IMR-90 (cell line): ENCODE data around the gene EMD. TPM values are rescaled to one million over a fixed set of nuclear protein-coding genes. Genes with fewer than 3 reads are reported as not detected.
A peak's percentile ranks its signal among the peaks of the same experiment; 100 is the strongest.

ENCODE experiments used
- ATAC-seq: fragments of 200-7000 bp; cut with Tn5 transposase; 2 replicates; pipeline ENCODE4 v1.9.1; 2020; ENCODE audit warnings: low read depth, mild to moderate bottlenecking, moderate library complexity
- BruUV-seq: library from RNA; stranded (reverse); fragments of 400-500 nt; replicated peaks from 2 replicates; lab custom pipeline; 2021; lab: Mats Ljungman, UMichigan
- CTCF ChIA-PET: fragments of 300-600 bp; formaldehyde crosslinking; extraction: SDS; loops from one replicate; lab custom pipeline; 2021; ENCODE audit warnings: antibody characterized with exemption; lab: Yijun Ruan, JAX
- POLR2A ChIA-PET: fragments of 300-600 bp; sonication (Branson Sonifier 250); formaldehyde crosslinking; loops from one replicate; lab custom pipeline; 2022; ENCODE audit warnings: antibody characterized with exemption; ENCODE audit not compliant: unreplicated experiment; lab: Charles Lee
- DNase-seq: peaks from one replicate; pipeline ENCODE4 v3.0.0; 2013
- H2AFZ ChIP-seq: replicated peaks from 2 replicates; pipeline ENCODE3; 2013; ENCODE audit warnings: low read length, mild to moderate bottlenecking; ENCODE audit not compliant: poor library complexity
- H2AK5ac ChIP-seq: 2 replicates; pipeline ENCODE4 v1.6.1; 2013; ENCODE audit warnings: low read depth, low read length, inconsistent platforms
- H2AK9ac ChIP-seq: replicated peaks from 2 replicates; pipeline ENCODE3; 2013; ENCODE audit warnings: mild to moderate bottlenecking, low read depth, low read length, moderate library complexity; ENCODE audit not compliant: poor library complexity
- H2BK120ac ChIP-seq: 2 replicates; pipeline ENCODE4 v1.6.1; 2013; ENCODE audit warnings: low read depth, low read length, inconsistent platforms
- H2BK15ac ChIP-seq: 3 replicates; pipeline ENCODE4 v1.6.1; 2013; ENCODE audit warnings: low read depth, low read length, inconsistent platforms
- H2BK20ac ChIP-seq: 2 replicates; pipeline ENCODE4 v1.6.1; 2013; ENCODE audit warnings: low read depth, mild to moderate bottlenecking, inconsistent platforms, low read length, moderate library complexity
- H2BK5ac ChIP-seq: 2 replicates; pipeline ENCODE4 v1.6.1; 2013; ENCODE audit warnings: mild to moderate bottlenecking, low read depth, low read length, inconsistent platforms; ENCODE audit not compliant: poor library complexity, severe bottlenecking
- H3K14ac ChIP-seq: replicated peaks from 2 replicates; pipeline ENCODE4 v1.6.1; 2013; ENCODE audit warnings: low read depth, low read length, inconsistent platforms
- H3K18ac ChIP-seq: 2 replicates; pipeline ENCODE4 v1.6.1; 2013; ENCODE audit warnings: low read depth, low read length, control low read depth
- H3K23ac ChIP-seq: 2 replicates; pipeline ENCODE4 v1.6.1; 2013; ENCODE audit warnings: low read depth, low read length, inconsistent platforms
- H3K27ac ChIP-seq: 2 replicates; pipeline ENCODE4 v1.5.1; 2013; ENCODE audit warnings: mild to moderate bottlenecking, control low read depth, low read length; ENCODE audit not compliant: insufficient read depth
- H3K27me3 ChIP-seq: 2 replicates; pipeline ENCODE4 v1.6.1; 2013; ENCODE audit warnings: low read length; ENCODE audit not compliant: control insufficient read depth, insufficient read depth
- H3K36me3 ChIP-seq: 2 replicates; pipeline ENCODE4 v1.6.1; 2013; ENCODE audit warnings: low read length, mixed read lengths; ENCODE audit not compliant: control insufficient read depth, insufficient read depth
- H3K4ac ChIP-seq: 2 replicates; pipeline ENCODE4 v1.6.1; 2013; ENCODE audit warnings: low read depth, low read length, inconsistent platforms
- H3K4me1 ChIP-seq: 2 replicates; pipeline ENCODE4 v1.6.1; 2013; ENCODE audit warnings: low read length, mixed read lengths; ENCODE audit not compliant: control insufficient read depth, insufficient read depth
- H3K4me2 ChIP-seq: 2 replicates; pipeline ENCODE4 v1.6.1; 2013; ENCODE audit warnings: low read depth, mild to moderate bottlenecking, control low read depth, low read length, moderate library complexity
- H3K4me3 ChIP-seq: 2 replicates; pipeline ENCODE4 v1.5.1; 2013; ENCODE audit warnings: low read depth, mild to moderate bottlenecking, control low read depth, low read length, moderate library complexity; ENCODE audit not compliant: insufficient read depth
- H3K56ac ChIP-seq: 2 replicates; pipeline ENCODE4 v1.6.1; 2013; ENCODE audit warnings: low read length, inconsistent platforms; ENCODE audit not compliant: insufficient read depth; ENCODE audit errors: extremely low read depth
- H3K79me1 ChIP-seq, 2 experiments: 2 replicates each; pipeline ENCODE4 v1.6.1; 2013; ENCODE audit warnings: low read length in 2 of 2, inconsistent platforms in 1 of 2, low read depth in 1 of 2
- H3K9ac ChIP-seq: 2 replicates; pipeline ENCODE4 v1.6.1; 2013; ENCODE audit warnings: low read depth, low read length, control low read depth
- H3K9me1 ChIP-seq: 2 replicates; pipeline ENCODE4 v1.6.1; 2013; ENCODE audit warnings: low read length, inconsistent platforms; ENCODE audit not compliant: insufficient read depth
- H3K9me3 ChIP-seq: 2 replicates; pipeline ENCODE4 v1.6.1; 2013; ENCODE audit warnings: low read length; ENCODE audit not compliant: control insufficient read depth, insufficient read depth
- H4K20me1 ChIP-seq: 2 replicates; pipeline ENCODE4 v1.6.1; 2013; ENCODE audit warnings: low read length, inconsistent platforms; ENCODE audit not compliant: insufficient read depth
- H4K5ac ChIP-seq: 2 replicates; pipeline ENCODE4 v1.6.1; 2013; ENCODE audit warnings: mild to moderate bottlenecking, low read depth, low read length, control low read depth
- H4K8ac ChIP-seq, 2 experiments: 2 replicates each; pipeline ENCODE4 v1.6.1; 2013; ENCODE audit warnings: low read depth in 2 of 2, low read length in 2 of 2, control low read depth in 1 of 2, inconsistent platforms in 1 of 2
- H4K91ac ChIP-seq: 2 replicates; pipeline ENCODE4 v1.6.1; 2013; ENCODE audit warnings: low read depth, low read length, inconsistent platforms; ENCODE audit not compliant: insufficient read depth
- BHLHE40 ChIP-seq: fragments of 150-350 bp; IDR thresholded peaks from 2 replicates; pipeline ENCODE4 v1.6.1; 2016; ENCODE audit warnings: mild to moderate bottlenecking, low read depth, low read length
- CEBPB ChIP-seq: IDR thresholded peaks from 2 replicates; pipeline ENCODE4 v1.6.1; 2012; ENCODE audit warnings: low read depth, low read length, improper control_type of control experiment
- CHD1 ChIP-seq: IDR thresholded peaks from 2 replicates; pipeline ENCODE4 v1.6.1; 2012; ENCODE audit warnings: low read depth, low read length, improper control_type of control experiment
- CTCF ChIP-seq: conservative IDR thresholded peaks from 2 replicates; pipeline ENCODE4 v1.5.1; 2012; ENCODE audit warnings: mild to moderate bottlenecking, low read depth, low read length, improper control_type of control experiment
- ELK1 ChIP-seq: fragments of 150-350 bp; IDR thresholded peaks from 2 replicates; pipeline ENCODE4 v1.6.1; 2016; ENCODE audit warnings: low read depth, mild to moderate bottlenecking, low read length, moderate library complexity, borderline replicate concordance
- FOS ChIP-seq: fragments of 150-350 bp; IDR thresholded peaks from 2 replicates; pipeline ENCODE4 v1.6.1; 2016; ENCODE audit warnings: low read depth, low read length
- MAZ ChIP-seq: IDR thresholded peaks from 2 replicates; pipeline ENCODE4 v1.6.1; 2012; ENCODE audit warnings: low read depth, mild to moderate bottlenecking, low read length, improper control_type of control experiment, moderate library complexity, borderline replicate concordance
- POLR2A ChIP-seq: IDR thresholded peaks from 2 replicates; pipeline ENCODE4 v1.6.1; 2012; ENCODE audit warnings: mild to moderate bottlenecking, low read depth, low read length
- RAD21 ChIP-seq: IDR thresholded peaks from 2 replicates; pipeline ENCODE4 v1.6.1; 2012; ENCODE audit warnings: low read length, improper control_type of control experiment
- RCOR1 ChIP-seq: IDR thresholded peaks from 2 replicates; pipeline ENCODE4 v1.6.1; 2012; ENCODE audit warnings: mild to moderate bottlenecking, low read length, improper control_type of control experiment; ENCODE audit not compliant: insufficient replicate concordance
- RFX5 ChIP-seq: IDR thresholded peaks from 2 replicates; pipeline ENCODE4 v1.8.0; 2012; ENCODE audit warnings: low read depth, mild to moderate bottlenecking, low read length, moderate library complexity
- USF2 ChIP-seq: fragments of 150-350 bp; IDR thresholded peaks from 2 replicates; pipeline ENCODE4 v1.6.1; 2017; ENCODE audit warnings: mild to moderate bottlenecking, antibody characterized with exemption, low read length, low read depth
- WGBS, 2 experiments: methylation state at CpG; one replicate each; pipeline versions ENCODE4 v1.1.5 to v1.1.7; 2013; ENCODE audit warnings: missing lambda C conversion rate in 2 of 2; ENCODE audit not compliant: insufficient read length in 1 of 2; ENCODE audit errors: extremely low coverage in 2 of 2; 5-methylcytosine and 5-hydroxymethylcytosine counted together
- dilution Hi-C: fragments of 300-500 bp; cut with HindIII; formaldehyde crosslinking; loops from one replicate; pipeline ENCODE4 v1.14.3; 2018; ENCODE audit warnings: low sequenced_read_pairs; ENCODE audit not compliant: unreplicated experiment
- in situ Hi-C: fragments of 300-500 bp; cut with MboI; formaldehyde crosslinking; loops from 3 replicates; pipeline ENCODE4 v1.14.3; 2019; ENCODE audit warnings: low sequenced_read_pairs, inconsistent platforms, mixed read lengths
- intact Hi-C: fragments of 100-400 bp; cut with micrococcal nuclease; formaldehyde crosslinking; loops from 2 replicates; pipeline ENCODE4 v1.10.0; 2022
- polyA plus RNA-seq, 3 experiments: library from polyadenylated mRNA; depleted of rRNA; stranded (reverse); fragments of >200 nt; gene quantifications; 2 replicates each; pipeline ENCODE4 v1.2.3, GENCODE V29; 2012; ENCODE audit warnings: low replicate concordance in 1 of 3
- total RNA-seq: library from RNA; depleted of rRNA; stranded (reverse); fragments of >200 nt; gene quantifications from 2 replicates; pipeline ENCODE4 v1.2.3, GENCODE V29; 2012

EMD gene
- total and polyA plus RNA-seq, 2 of the 4 experiments (the other 2 are of a cell fraction) = 9.9 to 80.6 TPM

GRCh38 chrX:154373340-154374306 is 5.5 kb upstream of the EMD start:
- Histone ChIP-seq H3K79me1 (peaks cover 0 to 15% of the 10 kb centered on the region in 2 experiments; a peak in 2 of 4 replicates), H3K27me3 (no peaks in the 10 kb centered on the region), H2AK9ac (peak overlapping the region; percentile 98), H3K14ac (peak overlapping the region; percentile 98), H3K36me3 (peaks cover 13% of the 10 kb centered on the region), H3K27ac (peak overlapping the region; percentile 97), H3K23ac (peak overlapping the region; percentile 96), H3K4me3 (peak overlapping the region; percentile 90), H4K20me1 (peaks cover 24% of the 10 kb centered on the region), H3K4ac (peak overlapping the region; percentile 99), H4K8ac (peak overlapping the region; percentile 84 to 92), H2BK20ac (peak overlapping the region; percentile 54; the same call in 1 of the 2 replicates), H3K9me3 (no peaks in the 10 kb centered on the region), H2BK15ac (peak overlapping the region; percentile 77; the same call in 1 of the 3 replicates), H4K91ac (peak overlapping the region; percentile 94), H4K5ac (peak overlapping the region; percentile 70), H3K4me2 (peak overlapping the region; percentile 94), H3K9me1 (0 out of 2 replicates have a peak, but pooled peaks cover 5% of the 10 kb centered on the region), H3K56ac (peak overlapping the region; percentile 98), H2BK120ac (peak overlapping the region; percentile 73), H2AK5ac (peak overlapping the region; percentile 98), H2AFZ (peak overlapping the region; percentile 79), H3K4me1 (peaks cover 10% of the 10 kb centered on the region), H3K18ac (peak overlapping the region; percentile 88), H2BK5ac (peak overlapping the region; percentile 92), H3K9ac (peak overlapping the region; percentile 98)
- intact Hi-C loops = loop anchor here (5.0 kb wide), 1 partner anchor 159 kb away; no protein-coding TSS in a partner anchor
- DNase-seq (peak; percentile 83), ATAC-seq (peak; percentile 1)
- in situ Hi-C loops = no loop called here
- peak; percentile 30 for TF ChIP-seq CTCF
- no peak for TF ChIP-seq CHD1
- no peak for TF ChIP-seq RFX5
- TF ChIP-seq BHLHE40 = no peak
- TF ChIP-seq RAD21 = peak; percentile 49
- TF ChIP-seq FOS = no peak
- peak; percentile 32; the same call in 1 of the 2 replicates for TF ChIP-seq MAZ
- no peak for TF ChIP-seq POLR2A
- no peak for TF ChIP-seq USF2
- no peak for TF ChIP-seq ELK1
- no peak for TF ChIP-seq RCOR1
- TF ChIP-seq CEBPB = no peak
- dilution Hi-C loops = no loop called here
- no TSS peak for BruUV-seq
- WGBS, 2 experiments = 56% methylated on average over 4 of the region's 23 CpGs; no CpG with 5 or more reads in 1 of the 2 experiments
- POLR2A ChIA-PET = interaction anchor here (1.1 to 2.6 kb wide), 3 partner anchors 8 to 172 kb away, joined by 4 to 8 read pairs (median 5); no protein-coding TSS in a partner anchor
- CTCF ChIA-PET = interaction anchor here (0.5 kb wide), 1 partner anchor 10 kb away, joined by 4 read pairs; no protein-coding TSS in a partner anchor
